ENCODE results near the gene BCAS3.

DNA sequence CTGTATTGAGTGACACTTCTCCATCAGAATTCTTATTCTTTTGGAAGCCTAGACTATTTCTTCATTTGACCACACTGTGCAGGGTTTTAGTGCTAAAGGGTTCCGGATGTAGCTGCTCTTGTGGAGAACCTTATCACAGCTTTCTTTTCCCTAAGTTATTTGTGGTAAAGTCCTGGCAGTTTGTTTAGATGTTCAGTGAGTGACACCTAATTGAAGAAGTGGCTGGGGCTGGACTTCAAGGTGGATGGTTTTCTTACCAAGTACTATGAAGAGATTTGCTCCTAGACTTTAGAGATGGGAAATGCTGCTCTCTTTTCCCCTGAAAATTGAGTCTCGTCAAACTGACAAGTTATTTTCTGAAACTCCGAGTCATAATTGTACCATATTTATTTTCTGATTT is 578.0 kb downstream of the BCAS3 start:
- TF ChIP-seq CTCF (conservative IDR thresholded peaks at IDR 0.05; ENCODE audit: low read depth, low read length) (no peak), EZH2 (IDR thresholded peaks at IDR 0.05; ENCODE audit: borderline replicate concordance, low read depth, low read length, poor library complexity, severe bottlenecking) (no peak)

Data from A673 (cell line).